Measurements from ENCODE around the gene VWCE.
"Not testable (repeated sequence)": the region's sequence is repeated elsewhere in the genome, so short reads cannot be mapped to it uniquely, and the experiment has no call there.

Gene VWCE

DNA sequence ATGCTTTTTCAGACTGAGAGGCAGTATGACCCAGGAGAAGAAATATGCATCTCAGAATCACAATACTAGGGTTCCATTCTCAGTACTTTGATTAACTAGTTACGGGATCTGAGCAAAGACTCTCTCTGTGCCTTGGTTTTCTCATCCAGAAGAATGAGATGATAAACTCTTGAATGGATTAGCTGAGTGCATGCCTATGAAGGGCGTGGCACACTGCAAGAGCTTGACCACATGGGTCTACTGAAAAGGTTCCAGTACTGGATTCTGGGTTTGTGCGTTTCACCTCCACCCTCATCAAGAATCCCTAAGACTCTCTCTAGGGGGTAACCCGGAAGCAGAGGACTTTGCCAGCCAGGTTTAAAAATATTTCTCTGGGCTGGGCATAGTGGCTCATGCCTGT is 28.5 kb downstream of the VWCE start:
- H3K4me1 ChIP-seq (ENCODE audit: control insufficient read depth, insufficient read depth, low read length), result peaks cover 10% of the 10 kb centered on the region
- no peak overlapping the region for H3K9ac ChIP-seq (ENCODE audit: low read length)
- H3K27me3 ChIP-seq (replicated peaks; ENCODE audit: control insufficient read depth, insufficient read depth, low read length), result no peaks in the 10 kb centered on the region
- no peak overlapping the region for H3K4me3 ChIP-seq (ENCODE audit: low read length)
- no peaks in the 10 kb centered on the region for H3K36me3 ChIP-seq (ENCODE audit: control insufficient read depth, insufficient read depth, low read length, severe bottlenecking)
- DNase-seq (ENCODE audit: low read depth), result peak; percentile 45
- H3K9me3 ChIP-seq (ENCODE audit: control insufficient read depth, low read length), result no peaks in the 10 kb centered on the region

DNA sequence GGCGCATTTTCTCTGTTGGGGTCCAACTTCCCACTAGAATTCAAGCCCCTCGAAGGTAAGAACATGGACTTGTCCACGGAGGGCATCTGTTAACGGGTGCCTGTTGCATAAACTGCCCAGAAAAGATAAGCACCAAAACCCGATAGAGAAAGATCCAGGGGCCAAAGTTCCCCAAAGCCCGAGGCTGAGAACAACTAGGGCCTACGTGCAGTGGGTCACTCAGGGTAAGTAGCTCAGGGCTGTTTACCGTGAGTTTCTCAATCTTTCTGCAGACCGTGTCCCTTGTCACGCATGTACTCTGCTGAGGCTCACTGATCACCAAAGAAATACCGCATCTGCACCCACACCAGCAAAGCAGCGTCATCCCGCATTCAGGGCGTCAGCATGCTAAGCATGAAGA is 29.8 kb downstream of the VWCE start:
- Histone ChIP-seq H3K27me3 (replicated peaks; ENCODE audit: control insufficient read depth, insufficient read depth, low read length) (no peaks in the 10 kb centered on the region), H3K36me3 (ENCODE audit: control insufficient read depth, insufficient read depth, low read length, severe bottlenecking) (no peaks in the 10 kb centered on the region), H3K4me1 (ENCODE audit: control insufficient read depth, insufficient read depth, low read length) (peaks cover 6% of the 10 kb centered on the region), H3K9me3 (ENCODE audit: control insufficient read depth, low read length) (no peaks in the 10 kb centered on the region), H3K4me3 (ENCODE audit: low read length) (no peak overlapping the region), H3K9ac (ENCODE audit: low read length) (no peak overlapping the region)
- no peak for DNase-seq (ENCODE audit: low read depth)

DNA sequence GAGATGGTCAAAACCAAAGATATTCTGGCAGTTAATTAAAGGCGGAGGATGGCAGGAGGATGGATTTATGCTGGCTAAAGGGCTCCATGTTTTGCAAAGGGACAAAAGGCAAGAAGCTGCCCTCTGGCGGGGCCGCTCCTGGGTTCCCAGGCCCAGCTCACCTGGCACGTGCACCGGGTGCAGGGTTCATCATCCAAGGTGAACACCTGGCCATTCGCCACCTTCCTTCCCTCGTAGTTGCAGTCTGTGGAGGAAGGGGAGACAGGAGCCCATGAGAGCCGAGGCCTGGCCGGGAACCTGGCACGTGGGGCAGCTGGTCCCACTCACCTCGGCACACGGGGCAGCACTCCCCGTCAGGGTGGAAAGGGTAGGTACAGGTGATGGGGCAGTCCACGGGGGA is 30.3 kb downstream of the VWCE start:
- H3K4me1 ChIP-seq (ENCODE audit: control insufficient read depth, insufficient read depth, low read length), result peaks cover 3% of the 10 kb centered on the region
- H3K9me3 ChIP-seq (ENCODE audit: control insufficient read depth, low read length), result no peaks in the 10 kb centered on the region
- H3K9ac ChIP-seq (ENCODE audit: low read length), result no peak overlapping the region
- H3K4me3 ChIP-seq (ENCODE audit: low read length), result no peak overlapping the region
- DNase-seq (ENCODE audit: low read depth), result no peak
- H3K36me3 ChIP-seq (ENCODE audit: control insufficient read depth, insufficient read depth, low read length, severe bottlenecking), result no peaks in the 10 kb centered on the region
- H3K27me3 ChIP-seq (replicated peaks; ENCODE audit: control insufficient read depth, insufficient read depth, low read length), result no peaks in the 10 kb centered on the region

DNA sequence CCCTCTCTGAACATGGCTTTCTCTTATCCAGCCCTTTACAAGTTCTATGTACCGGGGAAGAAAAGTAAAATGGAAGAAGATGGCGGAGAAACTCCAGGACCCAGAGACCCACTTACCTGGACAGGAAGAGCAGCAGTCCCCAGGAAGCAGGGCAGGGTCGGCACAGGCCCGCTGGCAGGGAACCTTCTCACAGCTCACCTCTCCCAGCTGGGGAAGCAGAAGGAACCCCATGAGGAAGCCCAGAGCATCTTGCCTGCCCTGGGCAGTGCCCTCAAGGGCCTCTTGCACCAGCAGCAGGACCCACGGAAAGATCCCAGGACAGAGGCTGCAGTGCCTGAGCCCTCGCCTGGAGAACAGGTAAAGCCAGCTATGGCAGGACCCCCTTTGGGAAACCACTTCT is 30.7 kb downstream of the VWCE start:
- Histone ChIP-seq H3K4me3 (ENCODE audit: low read length) (no peak overlapping the region), H3K27me3 (replicated peaks; ENCODE audit: control insufficient read depth, insufficient read depth, low read length) (no peaks in the 10 kb centered on the region), H3K36me3 (ENCODE audit: control insufficient read depth, insufficient read depth, low read length, severe bottlenecking) (peaks cover 2% of the 10 kb centered on the region), H3K4me1 (ENCODE audit: control insufficient read depth, insufficient read depth, low read length) (peaks cover 3% of the 10 kb centered on the region), H3K9ac (ENCODE audit: low read length) (no peak overlapping the region), H3K9me3 (ENCODE audit: control insufficient read depth, low read length) (no peaks in the 10 kb centered on the region)
- no peak for DNase-seq (ENCODE audit: low read depth)

GRCh38 chr11:61259363-61259762 is 35.8 kb downstream of the VWCE start:
- H3K36me3 ChIP-seq (ENCODE audit: control insufficient read depth, insufficient read depth, low read length, severe bottlenecking), result peaks cover 16% of the 10 kb centered on the region
- H3K4me3 ChIP-seq (ENCODE audit: low read length), result no peak overlapping the region
- no peak overlapping the region for H3K9ac ChIP-seq (ENCODE audit: low read length)
- no peaks in the 10 kb centered on the region for H3K9me3 ChIP-seq (ENCODE audit: control insufficient read depth, low read length)
- no peaks in the 10 kb centered on the region for H3K27me3 ChIP-seq (replicated peaks; ENCODE audit: control insufficient read depth, insufficient read depth, low read length)
- no peak for DNase-seq (ENCODE audit: low read depth)
- peaks cover 3% of the 10 kb centered on the region for H3K4me1 ChIP-seq (ENCODE audit: control insufficient read depth, insufficient read depth, low read length)

DNA sequence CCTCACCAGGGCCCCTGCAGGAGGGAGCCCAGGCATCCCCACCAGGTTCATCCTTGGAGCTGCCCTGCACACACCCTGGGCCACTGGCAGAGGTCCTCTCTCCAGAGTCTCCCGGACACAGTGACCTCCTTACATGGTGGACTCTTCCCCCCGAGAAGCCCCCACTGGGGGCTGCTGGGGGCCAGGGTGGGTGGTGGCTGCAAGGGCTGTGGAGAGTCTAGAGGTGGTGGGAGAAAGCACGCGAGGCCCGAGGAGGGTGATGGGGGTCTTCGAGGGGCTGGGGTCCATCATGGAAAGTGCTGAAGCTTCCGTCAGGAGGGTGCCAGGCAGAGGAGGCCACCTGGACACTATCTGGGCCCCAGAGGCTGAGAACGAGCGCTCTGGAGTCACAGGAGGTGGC is 36.6 kb downstream of the VWCE start:
- Histone ChIP-seq H3K9ac (ENCODE audit: low read length) (no peak overlapping the region), H3K9me3 (ENCODE audit: control insufficient read depth, low read length) (no peaks in the 10 kb centered on the region), H3K4me3 (ENCODE audit: low read length) (no peak overlapping the region), H3K36me3 (ENCODE audit: control insufficient read depth, insufficient read depth, low read length, severe bottlenecking) (peaks cover 16% of the 10 kb centered on the region), H3K27me3 (replicated peaks; ENCODE audit: control insufficient read depth, insufficient read depth, low read length) (no peaks in the 10 kb centered on the region), H3K4me1 (ENCODE audit: control insufficient read depth, insufficient read depth, low read length) (peaks cover 3% of the 10 kb centered on the region)
- DNase-seq (ENCODE audit: low read depth), result no peak

- peaks cover 16% of the 10 kb centered on the region for H3K36me3 ChIP-seq (ENCODE audit: control insufficient read depth, insufficient read depth, low read length, severe bottlenecking)
- no peak overlapping the region for H3K9ac ChIP-seq (ENCODE audit: low read length)
- no peaks in the 10 kb centered on the region for H3K9me3 ChIP-seq (ENCODE audit: control insufficient read depth, low read length)
- no peaks in the 10 kb centered on the region for H3K27me3 ChIP-seq (replicated peaks; ENCODE audit: control insufficient read depth, insufficient read depth, low read length)
- peaks cover 3% of the 10 kb centered on the region for H3K4me1 ChIP-seq (ENCODE audit: control insufficient read depth, insufficient read depth, low read length)
- no peak for DNase-seq (ENCODE audit: low read depth)
- H3K4me3 ChIP-seq (ENCODE audit: low read length), result no peak overlapping the region
Observed at GRCh38 chr11:61256710-61257482, 38.2 kb downstream of the VWCE start.

DNA sequence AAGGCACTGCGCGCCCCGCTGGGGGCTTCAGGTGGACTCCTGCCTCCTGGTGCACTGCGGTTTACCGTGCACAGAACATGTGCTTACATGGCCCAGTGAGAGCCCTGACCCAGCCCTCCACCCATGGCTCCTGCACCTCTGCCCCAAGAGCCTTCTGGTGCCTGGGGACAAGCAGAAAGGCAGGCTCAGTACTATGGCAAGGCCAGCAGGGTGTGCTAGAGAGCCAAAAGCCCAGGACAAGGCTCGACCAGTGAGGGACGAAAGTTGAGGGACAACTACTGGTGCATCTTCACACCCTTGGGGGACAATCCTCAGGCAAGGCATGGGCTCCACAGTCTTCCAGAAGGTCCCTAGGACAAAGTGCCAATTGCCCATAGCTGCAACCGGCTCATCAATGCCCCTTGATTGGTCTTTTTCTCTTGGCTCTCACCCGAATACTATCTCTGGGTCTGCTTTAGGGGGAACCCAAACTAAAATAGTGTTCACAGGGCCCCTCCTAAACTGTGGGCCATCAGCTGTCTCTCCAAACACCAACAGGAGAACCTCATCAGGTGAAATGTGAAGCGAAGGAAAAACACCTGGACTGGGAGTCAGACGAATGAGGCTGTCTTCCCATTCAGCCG is 40.6 kb downstream of the VWCE start:
- no peaks in the 10 kb centered on the region for H3K9me3 ChIP-seq (ENCODE audit: control insufficient read depth, low read length)
- DNase-seq (ENCODE audit: low read depth), result peak; percentile 69
- peaks cover 5% of the 10 kb centered on the region for H3K4me1 ChIP-seq (ENCODE audit: control insufficient read depth, insufficient read depth, low read length)
- H3K4me3 ChIP-seq (ENCODE audit: low read length), result no peak overlapping the region
- H3K9ac ChIP-seq (ENCODE audit: low read length), result no peak overlapping the region
- peaks cover 15% of the 10 kb centered on the region for H3K36me3 ChIP-seq (ENCODE audit: control insufficient read depth, insufficient read depth, low read length, severe bottlenecking)
- no peaks in the 10 kb centered on the region for H3K27me3 ChIP-seq (replicated peaks; ENCODE audit: control insufficient read depth, insufficient read depth, low read length)

- not testable (repeated sequence) for DNase-seq (ENCODE audit: low read depth); H3K27me3 ChIP-seq (replicated peaks; ENCODE audit: control insufficient read depth, insufficient read depth, low read length); H3K4me3 ChIP-seq (ENCODE audit: low read length); H3K9me3 ChIP-seq (ENCODE audit: control insufficient read depth, low read length); H3K9ac ChIP-seq (ENCODE audit: low read length); H3K36me3 ChIP-seq (ENCODE audit: control insufficient read depth, insufficient read depth, low read length, severe bottlenecking); H3K4me1 ChIP-seq (ENCODE audit: control insufficient read depth, insufficient read depth, low read length)
Observed at GRCh38 chr11:61252332-61252731, 42.8 kb downstream of the VWCE start.

DNA sequence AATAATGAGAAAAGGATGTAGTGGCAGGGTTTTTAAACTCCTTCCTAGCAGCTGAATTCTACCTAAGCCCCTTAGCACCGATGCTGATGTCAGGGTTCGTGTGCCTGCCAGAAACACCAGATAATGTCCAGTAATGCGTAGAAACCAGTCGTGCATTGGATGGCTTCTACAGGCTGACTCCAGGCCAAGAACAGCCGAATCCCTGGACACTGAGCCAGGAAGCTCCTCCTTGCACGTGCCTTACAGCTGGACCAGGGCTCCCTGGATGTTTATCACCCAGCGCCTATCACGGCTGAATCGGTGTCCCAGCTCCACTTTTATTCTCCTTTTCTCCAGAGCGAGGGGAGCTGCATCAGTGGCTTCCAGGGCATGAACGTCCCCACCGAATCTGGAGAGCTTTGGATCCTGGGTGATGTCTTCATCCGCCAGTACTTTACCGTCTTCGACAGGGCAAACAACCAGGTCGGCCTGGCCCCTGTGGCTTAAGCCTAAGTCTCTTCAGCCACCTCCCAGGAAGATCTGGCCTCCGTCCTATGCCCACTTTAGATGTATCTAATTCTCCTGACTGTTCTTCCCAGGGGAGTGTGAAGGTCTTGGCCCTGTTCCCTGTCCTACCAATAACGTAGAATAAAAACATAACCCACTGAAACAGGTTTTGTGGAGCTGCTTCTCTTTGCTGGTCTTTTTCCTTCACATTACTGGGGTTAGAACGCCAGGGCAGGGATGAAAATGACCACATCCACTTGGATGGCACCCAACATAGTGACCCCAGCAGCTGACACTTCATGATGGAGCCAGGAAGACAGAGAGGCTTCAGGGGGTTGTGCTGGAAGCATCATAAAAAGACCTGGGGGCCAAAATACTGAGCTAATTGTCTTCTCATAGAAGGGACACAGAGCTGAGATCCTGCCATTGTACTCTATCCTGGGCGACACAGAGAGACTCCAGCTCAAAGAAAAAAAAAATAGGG is 44.0 kb downstream of the VWCE start:
- DNase-seq (ENCODE audit: low read depth); H3K27me3 ChIP-seq (replicated peaks; ENCODE audit: control insufficient read depth, insufficient read depth, low read length); H3K4me1 ChIP-seq (ENCODE audit: control insufficient read depth, insufficient read depth, low read length); H3K4me3 ChIP-seq (ENCODE audit: low read length); H3K9me3 ChIP-seq (ENCODE audit: control insufficient read depth, low read length); H3K36me3 ChIP-seq (ENCODE audit: control insufficient read depth, insufficient read depth, low read length, severe bottlenecking); H3K9ac ChIP-seq (ENCODE audit: low read length): not testable (repeated sequence)

DNA sequence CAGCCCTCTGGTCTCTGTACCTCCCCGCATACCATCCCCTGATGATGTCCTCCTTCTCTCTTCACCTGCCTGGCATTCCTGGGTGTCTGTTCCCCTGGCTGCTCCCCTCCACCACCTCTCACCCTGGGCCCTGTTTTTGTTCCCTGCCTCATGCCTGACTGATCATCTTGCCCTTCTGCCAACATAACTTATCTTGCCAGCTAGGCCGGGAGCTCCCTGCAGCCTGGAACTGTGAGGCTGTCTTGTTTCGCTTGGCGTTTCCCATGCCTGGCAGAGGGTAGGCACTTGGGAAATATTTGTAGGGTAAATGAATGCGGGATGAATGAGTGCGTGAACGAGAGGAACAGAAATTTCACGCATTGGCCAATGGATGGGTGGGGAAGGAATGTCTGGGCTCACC is 45.9 kb downstream of the VWCE start:
- DNase-seq (ENCODE audit: low read depth); H3K9ac ChIP-seq (ENCODE audit: low read length); H3K4me1 ChIP-seq (ENCODE audit: control insufficient read depth, insufficient read depth, low read length); H3K9me3 ChIP-seq (ENCODE audit: control insufficient read depth, low read length); H3K4me3 ChIP-seq (ENCODE audit: low read length); H3K36me3 ChIP-seq (ENCODE audit: control insufficient read depth, insufficient read depth, low read length, severe bottlenecking); H3K27me3 ChIP-seq (replicated peaks; ENCODE audit: control insufficient read depth, insufficient read depth, low read length): not testable (repeated sequence)

Measured in adipocyte (in vitro differentiated cells).